HG03558 (cell line): ENCODE data around the gene GALNT9.
"Not testable (repeated sequence)": the region's sequence is repeated elsewhere in the genome, so short reads cannot be mapped to it uniquely, and the experiment has no call there.

Source experiments
- ATAC-seq: cut with Tn5 transposase; IDR thresholded peaks from one replicate; pipeline ENCODE4 v1.9.1; 2021; ENCODE audit warnings: moderate number of reproducible peaks; ENCODE audit not compliant: unreplicated experiment; ENCODE audit errors: extremely low read depth

The GALNT9 gene

GRCh38 chr12:132316497-132317232 lies 12.7 kb downstream of the GALNT9 start:
- no peak for ATAC-seq

- ATAC-seq = no peak
Observed at GRCh38 chr12:132315951-132316350, 13.4 kb downstream of the GALNT9 start.

- no peak for ATAC-seq
Observed at GRCh38 chr12:132315507-132315906, 13.9 kb downstream of the GALNT9 start.

GRCh38 chr12:132314516-132315233 lies 14.7 kb downstream of the GALNT9 start:
- no peak for ATAC-seq

GRCh38 chr12:132314035-132314434 lies 15.4 kb downstream of the GALNT9 start:
- ATAC-seq = no peak

- ATAC-seq = no peak
Observed at GRCh38 chr12:132313182-132313581, 16.2 kb downstream of the GALNT9 start.

- ATAC-seq = no peak
Observed at GRCh38 chr12:132312516-132312915, 16.9 kb downstream of the GALNT9 start.

- no peak for ATAC-seq
Observed at GRCh38 chr12:132311201-132311915, 18.0 kb downstream of the GALNT9 start.

- ATAC-seq = no peak
Observed at GRCh38 chr12:132310181-132311040, 19.0 kb downstream of the GALNT9 start.

GRCh38 chr12:132309596-132310086 lies 19.7 kb downstream of the GALNT9 start:
- no peak for ATAC-seq

- no peak for ATAC-seq
Observed at GRCh38 chr12:132308853-132309595, 20.4 kb downstream of the GALNT9 start.

GRCh38 chr12:132307976-132308852 lies 21.2 kb downstream of the GALNT9 start:
- no peak for ATAC-seq

GRCh38 chr12:132306885-132307191 lies 22.6 kb downstream of the GALNT9 start:
- ATAC-seq = no peak

GRCh38 chr12:132305991-132306884 lies 23.2 kb downstream of the GALNT9 start:
- no peak for ATAC-seq

GRCh38 chr12:132305560-132305966 lies 23.8 kb downstream of the GALNT9 start:
- ATAC-seq = no peak

- ATAC-seq = not testable (repeated sequence)
Observed at GRCh38 chr12:132304866-132305265, 24.5 kb downstream of the GALNT9 start.

GRCh38 chr12:132303853-132304373 lies 25.5 kb downstream of the GALNT9 start:
- not testable (repeated sequence) for ATAC-seq
